Right lobe of liver (tissue), 6 donors: ENCODE results near the gene CRPPA. TPM values are rescaled to one million over a fixed set of nuclear protein-coding genes. Genes with fewer than 3 reads are reported as not detected.

Experiments
- ATAC-seq, 4 donors: fragments of 200-7000 bp; cut with Tn5 transposase; one replicate each; pipeline ENCODE4 v1.9.1; 2020; ENCODE audit warnings: mild to moderate bottlenecking in 4 of 4, moderate library complexity in 4 of 4
- DNase-seq, 3 donors: peaks; one replicate each; pipeline ENCODE4 v3.0.0-alpha.2; 2020
- H3K27ac ChIP-seq, 3 donors: fragments of 200-600 bp; one replicate each; pipeline ENCODE4 v1.8.0; 2022
- H3K27me3 ChIP-seq, 2 donors: fragments of 200-600 bp; one replicate each; pipeline ENCODE4 v1.8.0; 2022
- H3K36me3 ChIP-seq, 4 donors: fragments of 200-600 bp; sonication (generic) in 1 of 4; one replicate each; pipeline versions ENCODE4 v1.5.1 to v1.8.0; 2017 to 2022; ENCODE audit warnings: control low read depth in 1 of 4
- H3K4me1 ChIP-seq, 4 donors: fragments of 200-600 bp; sonication (generic) in 1 of 4; one replicate each; pipeline versions ENCODE4 v1.5.1 to v1.8.0; 2017 to 2022; ENCODE audit warnings: control low read depth in 1 of 4
- H3K4me3 ChIP-seq, 3 donors: fragments of 200-600 bp; one replicate each; pipeline ENCODE4 v1.8.0; 2022
- H3K9me3 ChIP-seq, 4 donors: fragments of 200-600 bp; sonication (generic) in 1 of 4; one replicate each; pipeline versions ENCODE4 v1.5.1 to v1.8.0; 2017 to 2022; ENCODE audit warnings: control low read depth in 1 of 4
- CTCF ChIP-seq, 4 donors: fragments of 200-600 bp in 3 of 4; fragments of 450-650 bp in 1 of 4; IDR thresholded peaks; one replicate each; pipeline versions ENCODE4 v1.5.1 to v1.8.0; 2016 to 2022; ENCODE audit warnings: antibody characterized with exemption in 4 of 4, mild to moderate bottlenecking in 2 of 4
- POLR2A ChIP-seq: fragments of 450-650 bp; IDR thresholded peaks from one replicate; pipeline ENCODE4 v1.6.1; 2017; ENCODE audit warnings: antibody characterized with exemption, mild to moderate bottlenecking
- WGBS: methylation state at CpG from one replicate; pipeline ENCODE4 v1.1.6; 2018; ENCODE audit warnings: low coverage, low lambda C conversion rate; ENCODE audit not compliant: insufficient coverage; ENCODE audit errors: missing lambda C conversion rate; 5-methylcytosine and 5-hydroxymethylcytosine counted together
- intact Hi-C, 2 donors: fragments of 100-400 bp; cut with DNase I; formaldehyde crosslinking; loops; one replicate each; pipeline versions ENCODE4 v1.11.2 to v1.14.1; 2022
- total RNA-seq, 6 experiments: library from RNA; depleted of rRNA in 2 of 6; stranded (reverse); fragments of >200 nt in 2 of 6; fragmentation: NEBNext Ultra II Directional in 3 of 6; extraction: Animal tissue kit (Norgen Biotek cat#: 25700) in 3 of 6; gene quantifications; one replicate each; pipeline versions ENCODE4 v1.1.0 to v1.2.4, GENCODE V29; 2016 to 2023
- donor health status: DM: no; HTN: yes; CAD: no.
- donor health status: DM: no; HTN: no; CAD: no.
- donor health status: DM: no; HTN: no; CAD: no.
- donor health status: DM: no; HTN: yes; CAD: no.
- donor health status: DM: no; HTN: yes; CAD: no.

CRPPA gene
- total RNA-seq, 6 experiments from 2014 or later: 1.2 to 3.3 (median 2.5) TPM

- Histone ChIP-seq H3K36me3 (no peaks in the 10 kb centered on the region), H3K4me1 (no peaks in the 10 kb centered on the region), H3K9me3 (no peaks in the 10 kb centered on the region), H3K4me3 (no peak overlapping the region), H3K27ac (no peak overlapping the region), H3K27me3 (no peaks in the 10 kb centered on the region)
- intact Hi-C loops: no loop called here
- no peak for DNase-seq
- TF ChIP-seq POLR2A (no peak), CTCF (IDR thresholded peaks at IDR 0.05) (no peak)
- ATAC-seq: no peak
- WGBS: 94% methylated on average over 32 of the region's 47 CpGs
Observed at GRCh38 chr7:16399916-16400892, 21.1 kb downstream of the CRPPA start.

GRCh38 chr7:16399265-16399831, 22.0 kb downstream of the CRPPA start:
- Histone ChIP-seq H3K4me3 (no peak overlapping the region), H3K27ac (no peak overlapping the region), H3K9me3 (no peaks in the 10 kb centered on the region), H3K4me1 (no peaks in the 10 kb centered on the region), H3K27me3 (no peaks in the 10 kb centered on the region), H3K36me3 (no peaks in the 10 kb centered on the region)
- TF ChIP-seq POLR2A (no peak), CTCF (IDR thresholded peaks at IDR 0.05) (no peak)
- peak in 1 of 3 donors; percentile 40 for DNase-seq
- WGBS: 91% methylated on average over 27 of the region's 32 CpGs
- intact Hi-C loops: no loop called here
- no peak for ATAC-seq

- DNase-seq (peak in 1 of 3 donors; percentile 38), ATAC-seq (no peak)
- intact Hi-C loops: no loop called here
Observed at GRCh38 chr7:16398146-16399017, 23.0 kb downstream of the CRPPA start.

More at GRCh38 chr7:16398146-16399017, 23.0 kb downstream of the CRPPA start:
- Histone ChIP-seq H3K4me1 (no peaks in the 10 kb centered on the region), H3K27ac (no peak overlapping the region), H3K9me3 (no peaks in the 10 kb centered on the region), H3K27me3 (no peaks in the 10 kb centered on the region), H3K4me3 (no peak overlapping the region), H3K36me3 (no peaks in the 10 kb centered on the region)
- TF ChIP-seq CTCF (IDR thresholded peaks at IDR 0.05): no peak
- no peak for TF ChIP-seq POLR2A
- 90% methylated on average over 46 of the region's 46 CpGs for WGBS
